GM21619 (cell line): Measurements from ENCODE around the gene MOV10L1.

Experiments used
- ATAC-seq: cut with Tn5 transposase; IDR thresholded peaks from one replicate; pipeline ENCODE4 v1.9.1; 2021; ENCODE audit not compliant: unreplicated experiment

The MOV10L1 gene

DNA sequence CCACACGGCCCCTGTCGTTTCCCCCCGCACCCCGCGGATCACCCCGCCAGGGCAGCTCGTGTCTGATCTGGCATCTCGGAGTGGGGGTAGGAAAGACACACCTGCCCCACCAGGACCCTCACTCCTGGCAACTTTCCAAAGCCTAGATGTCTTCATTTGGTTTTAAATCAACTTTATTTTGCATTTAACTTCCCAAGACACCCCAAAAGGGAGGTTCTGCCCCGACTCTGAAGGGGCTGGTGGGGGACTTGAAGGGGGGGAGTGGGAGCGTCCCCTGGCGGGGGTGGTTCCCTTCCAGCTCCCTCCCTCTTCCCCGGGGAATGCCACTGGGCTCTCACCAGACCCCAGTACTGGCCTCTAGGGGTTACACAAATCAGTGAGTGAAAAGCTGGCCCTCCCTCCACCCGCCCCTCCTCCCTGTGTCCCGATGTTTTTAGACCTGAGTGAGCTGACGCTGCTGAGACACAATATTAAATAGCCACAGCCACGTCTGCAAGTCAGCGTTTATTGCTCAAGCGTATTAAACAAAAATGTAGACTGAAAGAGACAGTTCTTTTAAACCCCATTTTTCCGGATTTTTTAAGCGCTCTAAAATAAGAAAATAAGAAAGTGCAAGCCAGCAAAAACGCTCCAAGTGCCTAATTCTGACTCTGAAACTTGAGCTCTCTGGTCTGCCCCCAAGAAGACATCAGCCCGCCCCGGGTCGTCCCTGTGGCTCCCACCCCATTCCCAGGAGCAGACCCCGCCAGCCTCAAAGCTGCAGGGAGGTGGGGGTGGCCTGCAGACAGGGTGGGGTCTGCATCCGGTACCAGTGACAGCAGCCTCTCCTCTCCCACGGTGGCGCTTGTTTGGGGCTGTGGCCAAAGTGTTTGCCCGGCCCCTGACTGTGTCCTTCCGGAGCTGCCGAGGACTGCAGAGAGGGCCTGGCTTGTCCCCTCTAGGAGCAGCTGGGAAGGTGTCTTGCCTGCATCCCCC is 30.6 kb upstream of the MOV10L1 start:
- no peak for ATAC-seq

- ATAC-seq, result no peak
Observed at GRCh38 chr22:50059881-50060262, 29.9 kb upstream of the MOV10L1 start.

GRCh38 chr22:50060441-50061140 is 29.2 kb upstream of the MOV10L1 start:
- ATAC-seq, result no peak

DNA sequence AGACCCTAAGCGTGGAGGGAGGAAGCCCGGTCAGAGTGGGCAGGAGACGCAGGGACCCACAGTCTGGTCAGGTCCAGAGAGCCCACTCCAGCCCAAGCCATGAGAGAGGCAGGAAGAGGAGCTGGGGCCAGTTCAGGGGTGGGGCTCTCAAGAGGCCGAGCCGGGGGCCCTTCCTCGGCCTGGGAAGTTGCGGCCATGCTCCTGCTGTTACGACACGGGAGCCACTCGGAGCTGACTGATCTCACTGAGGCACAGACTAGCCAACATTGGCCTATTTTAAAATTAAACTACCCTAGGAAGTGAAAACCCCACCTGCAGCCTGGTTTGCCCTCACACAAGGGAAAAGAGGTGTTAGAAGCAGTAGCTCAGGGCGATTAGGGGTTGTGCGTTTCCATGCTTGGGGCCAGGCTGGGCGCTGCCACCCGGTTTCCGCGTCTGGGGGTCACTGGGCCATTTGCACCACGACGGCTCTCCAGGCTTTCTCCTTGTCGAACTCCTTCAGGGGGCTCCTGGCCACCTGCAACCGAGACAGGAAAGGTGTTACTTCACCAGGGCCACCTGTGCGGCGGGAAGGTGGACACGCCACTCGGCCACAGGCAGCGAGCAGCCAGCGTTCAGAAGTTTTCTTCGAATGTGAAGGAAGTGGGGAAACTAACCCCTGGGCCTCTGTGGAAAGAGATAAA is 28.5 kb upstream of the MOV10L1 start:
- ATAC-seq, result no peak

DNA sequence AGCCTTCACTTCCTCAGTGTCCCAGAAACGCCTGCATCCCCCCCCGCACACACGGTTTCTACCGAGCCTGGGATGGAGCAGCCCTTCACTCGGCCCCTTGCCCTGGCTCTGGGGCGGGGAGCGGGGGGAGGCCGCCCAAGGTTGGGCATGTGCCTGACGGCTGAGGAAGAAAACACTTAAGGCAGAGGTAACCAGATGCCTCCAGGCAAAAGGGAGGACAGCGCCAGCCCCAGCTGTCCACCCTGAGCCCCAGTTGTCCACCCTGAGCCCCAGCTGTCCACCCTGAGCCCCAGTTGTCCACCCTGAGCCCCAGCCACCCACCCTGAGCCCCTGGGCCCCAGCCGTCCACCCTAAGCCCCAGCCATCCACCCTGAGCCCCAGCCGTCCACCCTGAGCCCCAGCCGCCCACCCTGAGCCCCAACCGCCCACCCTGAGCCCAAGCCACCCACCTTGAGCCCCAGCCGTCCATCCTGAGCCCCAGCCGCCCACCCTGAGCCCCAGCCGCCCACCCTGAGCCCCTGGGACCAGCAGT is 27.9 kb upstream of the MOV10L1 start:
- no peak for ATAC-seq

GRCh38 chr22:50062509-50063135 is 27.2 kb upstream of the MOV10L1 start:
- ATAC-seq, result no peak

- no peak for ATAC-seq
Observed at GRCh38 chr22:50063589-50064393, 26.0 kb upstream of the MOV10L1 start.

DNA sequence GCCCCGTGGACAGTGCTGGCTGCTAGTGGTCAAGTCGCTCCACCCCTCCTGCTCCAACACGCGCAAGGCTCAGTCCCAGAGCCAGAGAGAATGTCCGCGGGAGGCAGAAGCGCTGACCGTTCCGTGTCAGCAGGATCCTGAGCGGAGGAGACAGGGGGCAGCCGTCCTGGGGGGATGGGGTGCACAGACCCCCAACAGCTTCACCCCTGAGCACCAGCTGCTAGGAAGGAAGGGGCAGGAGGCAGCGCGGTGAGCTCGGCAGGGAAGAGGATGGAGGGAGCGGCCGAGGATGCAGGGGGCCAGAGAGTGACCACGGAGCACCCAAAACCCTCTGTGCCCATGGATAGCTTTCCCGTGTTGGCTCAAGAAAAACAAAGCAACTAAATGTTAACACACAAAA is 25.4 kb upstream of the MOV10L1 start:
- no peak for ATAC-seq

GRCh38 chr22:50067244-50067643 is 22.6 kb upstream of the MOV10L1 start:
- ATAC-seq, result no peak

DNA sequence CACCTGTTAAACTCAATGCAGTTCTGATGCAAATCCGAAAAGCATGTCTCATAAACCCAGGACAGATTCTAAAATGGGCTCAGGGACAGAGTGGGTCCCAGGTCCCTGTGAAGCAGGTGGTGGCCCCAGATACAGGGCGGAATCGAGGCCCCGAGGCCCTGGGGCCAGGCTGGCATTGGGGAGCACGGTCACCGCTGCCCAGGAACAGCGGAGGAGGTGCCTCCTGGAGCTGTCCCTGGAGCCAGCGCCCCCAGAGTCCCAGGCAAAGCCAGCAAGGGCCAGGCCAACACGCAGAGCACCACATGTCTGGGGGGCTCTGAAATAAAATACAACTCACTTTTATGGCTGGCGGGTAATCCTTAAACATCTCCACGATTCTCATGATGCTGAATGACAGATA is 21.7 kb upstream of the MOV10L1 start:
- no peak for ATAC-seq

DNA sequence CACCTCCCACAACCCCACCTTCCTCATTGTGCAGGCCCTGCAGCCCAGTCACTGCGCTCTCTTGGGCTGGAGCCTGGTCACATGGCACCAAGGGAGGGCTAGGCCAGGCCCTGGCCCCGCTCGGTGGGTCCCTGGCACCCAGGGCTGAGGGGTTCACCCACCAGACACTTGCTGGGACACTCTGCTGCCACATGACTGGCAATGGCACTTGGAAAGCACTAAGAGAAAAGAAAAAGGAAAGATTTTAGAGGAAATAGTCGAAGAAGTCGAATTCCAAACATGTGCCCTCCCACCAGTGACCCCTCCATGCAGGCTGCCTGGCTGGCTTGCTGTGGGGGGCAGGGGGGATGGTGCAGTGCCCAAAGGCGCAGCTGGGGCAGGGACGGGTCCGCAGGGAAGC is 19.4 kb upstream of the MOV10L1 start:
- ATAC-seq, result no peak

GRCh38 chr22:50071432-50072166 is 18.2 kb upstream of the MOV10L1 start:
- no peak for ATAC-seq

GRCh38 chr22:50072167-50072555 is 17.6 kb upstream of the MOV10L1 start:
- no peak for ATAC-seq

- ATAC-seq, result no peak
Observed at GRCh38 chr22:50072714-50073538, 16.9 kb upstream of the MOV10L1 start.

- no peak for ATAC-seq
Observed at GRCh38 chr22:50074056-50074455, 15.8 kb upstream of the MOV10L1 start.

- no peak for ATAC-seq
Observed at GRCh38 chr22:50074551-50075530, 15.0 kb upstream of the MOV10L1 start.
